Activated naive CD4-positive, alpha-beta T cell treated with anti-CD3 and anti-CD28 coated beads, Interleukin-2, amount 50 U/mL, for 72 hours (primary cell): Measurements from ENCODE around the gene SNAI1. TPM values are rescaled to one million over a fixed set of nuclear protein-coding genes. Genes with fewer than 3 reads are reported as not detected.

ENCODE experiments used
- ATAC-seq, 2 donors: fragments of 150-1000 bp; cut with Tn5 transposase; 2 replicates each; pipeline ENCODE4 v1.10.0; 2021; ENCODE audit warnings: mild to moderate bottlenecking in 2 of 2, moderate library complexity in 2 of 2
- DNase-seq, 2 donors: peaks; one replicate each; pipeline ENCODE4 v3.0.0; 2021 to 2022; ENCODE audit warnings: low spot score in 2 of 2
- H3K27ac Mint-ChIP-seq, 2 donors: one replicate each; pipeline ENCODE4 v1.8.0; 2022; ENCODE audit warnings: mild to moderate bottlenecking in 2 of 2, mixed read lengths in 2 of 2
- H3K36me3 Mint-ChIP-seq, 2 donors: one replicate each; pipeline ENCODE4 v1.8.0; 2022; ENCODE audit warnings: mixed read lengths in 2 of 2
- H3K9me3 Mint-ChIP-seq, 2 donors: one replicate each; pipeline ENCODE4 v1.8.0; 2022; ENCODE audit warnings: mixed read lengths in 2 of 2
- total RNA-seq, 2 donors: library from RNA; stranded (reverse); gene quantifications; one replicate each; pipeline ENCODE4 v1.2.3, GENCODE V29; 2022

The SNAI1 gene
- total RNA-seq, 2 donors from 2014 or later, result 0.33 to 0.43 TPM

DNA sequence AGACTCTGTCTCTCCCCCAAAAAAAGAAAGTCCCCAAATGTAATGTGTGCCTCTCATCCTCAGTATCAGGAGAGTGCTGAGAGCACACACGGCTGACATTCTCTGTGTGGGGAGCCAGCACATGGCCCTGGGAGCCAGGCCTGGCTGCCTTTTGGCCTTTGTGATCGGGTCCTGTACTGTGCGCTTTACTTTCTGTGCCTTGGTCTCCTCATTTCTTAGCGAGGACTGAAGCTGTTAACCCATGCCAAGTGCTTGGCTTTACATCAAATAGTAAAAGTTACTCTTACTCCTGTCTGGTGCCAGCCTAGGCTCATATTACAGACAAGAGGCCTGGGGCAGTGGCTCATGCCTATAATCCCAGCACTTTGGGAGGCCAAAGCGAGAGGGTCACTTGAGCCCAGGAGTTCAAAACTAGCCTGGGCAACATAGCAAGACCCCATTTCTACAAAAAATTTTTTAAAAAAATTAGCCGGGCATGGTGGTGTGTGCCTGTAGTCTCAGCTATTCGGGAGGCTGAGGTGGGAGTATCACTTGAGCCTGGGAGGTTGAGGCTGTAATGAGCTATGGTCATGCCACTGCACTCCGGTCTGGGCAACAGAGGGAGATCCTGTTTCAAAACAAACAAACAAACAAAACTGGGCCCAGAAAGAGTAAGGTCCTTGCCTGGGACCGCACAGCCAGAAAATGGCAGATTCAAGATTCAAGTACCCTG is 50.3 kb downstream of the SNAI1 start:
- DNase-seq (no peak), ATAC-seq (no peak)
- H3K27ac Mint-ChIP-seq, result no peak overlapping the region
- H3K9me3 Mint-ChIP-seq, result no peaks in the 10 kb centered on the region
- no peaks in the 10 kb centered on the region for H3K36me3 Mint-ChIP-seq

DNA sequence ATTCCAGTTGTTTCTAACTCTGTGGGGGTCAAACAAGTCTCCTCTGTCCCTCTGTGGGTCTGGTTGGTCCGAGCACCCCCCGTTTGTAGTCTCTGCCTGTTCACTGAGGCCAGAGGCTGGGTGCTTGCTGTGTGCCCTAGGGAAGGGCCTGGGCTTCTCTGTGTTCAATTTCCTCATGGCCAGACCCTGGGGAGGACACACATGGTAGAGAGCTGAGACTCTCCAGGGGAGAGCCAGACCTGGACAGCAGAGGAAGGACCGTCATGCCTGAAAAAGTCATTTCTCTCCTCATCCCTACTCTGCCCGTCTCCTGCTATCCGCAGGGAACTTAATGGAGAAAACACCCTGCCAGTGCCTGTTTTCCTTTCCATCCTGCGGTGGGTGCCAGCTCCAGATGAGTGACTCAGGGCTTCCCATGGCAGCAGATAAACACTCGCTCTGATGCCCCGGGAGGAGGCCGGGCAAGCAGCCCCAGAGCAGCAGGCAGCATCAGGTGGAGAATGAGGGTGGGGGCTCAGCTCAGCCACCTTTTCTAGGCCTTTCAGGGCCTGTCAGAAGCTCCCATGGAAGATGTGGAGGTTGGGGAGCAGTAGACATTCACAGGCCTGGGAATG is 51.9 kb downstream of the SNAI1 start:
- no peaks in the 10 kb centered on the region for H3K9me3 Mint-ChIP-seq
- H3K36me3 Mint-ChIP-seq, result no peaks in the 10 kb centered on the region
- ATAC-seq, result no peak
- H3K27ac Mint-ChIP-seq, result no peak overlapping the region
- DNase-seq, result no peak

DNA sequence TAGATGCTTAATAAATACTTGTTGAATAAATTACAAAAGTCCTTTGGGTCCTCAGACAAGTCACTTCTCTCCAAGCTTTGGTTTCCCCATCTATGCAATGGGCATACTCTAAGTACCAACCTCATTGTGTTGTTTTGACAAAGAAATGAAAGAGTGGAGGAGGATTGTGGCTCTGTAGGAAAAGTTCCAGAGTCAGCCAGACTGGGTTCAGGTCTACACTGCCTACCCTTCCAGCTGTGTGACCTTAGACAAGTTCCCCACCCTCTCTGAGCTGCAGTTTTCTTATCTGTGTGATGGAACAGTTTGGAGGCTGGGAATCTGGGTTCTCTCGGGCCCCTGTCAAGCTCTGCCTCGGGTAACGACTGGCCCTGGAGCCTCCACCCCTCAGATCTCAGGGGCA is 53.9 kb downstream of the SNAI1 start:
- H3K9me3 Mint-ChIP-seq, result no peaks in the 10 kb centered on the region
- no peaks in the 10 kb centered on the region for H3K36me3 Mint-ChIP-seq
- H3K27ac Mint-ChIP-seq, result no peak overlapping the region
- no peak for ATAC-seq
- no peak for DNase-seq

DNA sequence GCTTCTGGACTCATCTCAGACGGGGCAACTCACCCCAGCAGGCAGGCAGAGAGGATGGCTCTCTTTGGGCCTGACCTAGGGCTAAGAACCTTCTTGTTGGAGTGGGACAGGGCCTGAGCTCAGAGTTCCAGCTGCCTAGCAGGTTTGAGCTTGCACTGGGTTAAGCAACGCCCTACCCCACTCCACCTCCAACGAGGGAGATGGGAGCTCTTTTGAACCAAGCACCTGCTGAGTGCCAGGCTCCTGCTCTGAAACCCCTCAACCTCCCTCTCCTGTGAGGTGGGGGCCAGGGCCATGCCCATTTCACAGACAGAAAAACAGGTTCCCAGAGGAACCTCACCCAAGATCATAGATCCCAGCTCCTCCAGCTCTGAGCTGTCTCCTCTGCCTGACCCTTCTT is 54.3 kb downstream of the SNAI1 start:
- no peaks in the 10 kb centered on the region for H3K36me3 Mint-ChIP-seq
- no peak for DNase-seq
- no peak overlapping the region for H3K27ac Mint-ChIP-seq
- no peak for ATAC-seq
- H3K9me3 Mint-ChIP-seq, result no peaks in the 10 kb centered on the region

DNA sequence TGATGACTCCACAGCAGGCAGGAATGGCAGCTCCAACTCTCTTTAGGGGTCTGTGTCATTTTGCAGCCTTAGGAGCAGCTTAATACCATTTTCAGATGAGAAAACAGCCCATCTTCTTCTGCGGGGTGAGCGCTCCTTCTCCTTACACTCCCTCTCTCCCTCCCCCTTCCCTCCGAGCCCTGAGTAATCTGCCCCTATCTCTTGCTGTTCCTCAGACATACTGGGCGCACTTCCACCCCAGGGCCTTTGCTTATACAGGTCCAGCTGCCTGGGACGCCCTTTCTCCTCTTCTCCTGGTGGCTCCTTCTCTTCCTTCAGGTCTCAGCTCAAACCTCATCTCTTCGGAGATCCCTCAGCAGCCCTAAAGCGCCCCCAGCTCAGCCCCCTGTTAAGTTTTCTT is 54.8 kb downstream of the SNAI1 start:
- Mint-ChIP-seq H3K27ac (peak overlapping the region in 1 of 2 donors; percentile 13), H3K9me3 (no peaks in the 10 kb centered on the region), H3K36me3 (no peaks in the 10 kb centered on the region)
- ATAC-seq (no peak), DNase-seq (no peak)

DNA sequence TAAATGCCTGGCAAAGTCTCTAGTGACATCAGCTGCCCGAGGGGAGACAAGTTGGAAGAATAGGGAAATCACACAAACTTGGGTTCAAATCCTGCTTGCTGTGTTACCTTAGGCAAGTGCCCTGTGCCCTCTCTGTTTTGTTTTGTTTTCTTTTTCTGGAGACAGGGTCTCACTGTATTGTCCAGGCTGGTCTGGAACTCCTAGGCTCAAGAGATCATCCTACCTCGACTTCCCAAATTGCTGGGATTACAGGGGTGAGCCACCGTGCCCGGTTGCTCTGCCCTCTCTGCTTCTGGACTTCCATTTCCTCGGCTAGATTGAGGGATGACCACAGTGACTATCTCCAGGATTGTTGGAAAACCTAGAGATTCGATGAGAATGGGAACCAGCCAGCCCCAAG is 55.4 kb downstream of the SNAI1 start:
- Mint-ChIP-seq H3K36me3 (no peaks in the 10 kb centered on the region), H3K27ac (peak overlapping the region in 1 of 2 donors; percentile 13), H3K9me3 (no peaks in the 10 kb centered on the region)
- ATAC-seq, result no peak
- no peak for DNase-seq

Other genes with a start within 250 kb of the SNAI1 start
- 10 to 100 TPM; 10.7 to 16.2 TPM for gene SLC9A8, start 170.2 kb upstream of the SNAI1 start, total RNA-seq
- 1 to 10 TPM; 7.2 to 7.9 TPM for gene SPATA2, start 67.5 kb upstream of the SNAI1 start, total RNA-seq
- gene RNF114, start 46.6 kb upstream of the SNAI1 start, total RNA-seq, result 10 to 100 TPM; 60.9 to 66.0 TPM
- gene UBE2V1, start 130.2 kb downstream of the SNAI1 start, total RNA-seq, result 100 to 1,000 TPM; 152 to 221 TPM
- gene PEDS1, start 170.7 kb downstream of the SNAI1 start, total RNA-seq, result 10 to 100 TPM; 14.8 to 21.2 TPM
- 10 to 100 TPM; 29.0 to 50.9 TPM for gene CEBPB, start 207.8 kb downstream of the SNAI1 start, total RNA-seq